ENCODE results near the gene HBS1L. TPM values are rescaled to one million over a fixed set of nuclear protein-coding genes. Genes with fewer than 3 reads are reported as not detected.

HBS1L gene
- total and polyA plus RNA-seq, 10 donors, result 12.3 to 66.9 (median 49.7) TPM

DNA sequence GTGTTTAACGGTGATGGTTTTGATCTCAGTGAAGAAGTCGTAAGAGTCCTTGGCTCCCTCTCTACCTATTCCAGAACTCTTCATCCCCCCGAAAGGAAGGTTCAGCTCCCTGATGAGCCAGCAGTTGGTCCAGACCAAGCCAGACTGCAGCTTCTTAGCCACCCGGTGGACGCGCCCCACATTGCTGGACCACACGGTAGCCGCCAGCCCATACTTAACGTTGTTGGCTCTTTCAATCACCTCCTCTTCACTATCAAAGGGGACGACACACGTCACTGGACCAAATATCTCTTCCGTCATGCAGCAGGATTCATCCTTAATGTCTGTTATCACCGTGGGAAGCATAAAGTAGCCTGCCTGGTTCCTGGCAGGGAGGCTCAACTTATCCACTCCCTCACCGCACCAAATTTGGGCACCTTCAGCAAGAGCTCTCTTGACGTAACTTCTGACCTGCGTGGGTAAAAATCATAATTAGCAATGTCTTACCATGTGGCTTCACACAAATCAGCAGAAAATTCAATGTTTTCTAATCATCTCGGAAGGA lies 136.1 kb downstream of the HBS1L start:
- Histone ChIP-seq H3K27me3 (replicated peaks in 1 of 7) (no peaks in the 10 kb centered on the region), H3K4me3 (no peak overlapping the region), H3K36me3 (no peaks in the 10 kb centered on the region), H3K9me3 (no peaks in the 10 kb centered on the region), H3K27ac (no peak overlapping the region), H3K4me1 (no peaks in the 10 kb centered on the region)
- WGBS, 5 donors, result 93 to 96% (median 94%) methylated on average over 17 of the region's 17 CpGs
- DNase-seq, result no peak
- intact Hi-C loops (cut with DNase I; ENCODE audit: low total_unique reads), result no loop called here
- TF ChIP-seq POLR2A (IDR thresholded peaks at IDR 0.05) (no peak), POLR2AphosphoS5 (IDR thresholded peaks at IDR 0.05) (no peak)
- TF ChIP-seq, protein P1, sequence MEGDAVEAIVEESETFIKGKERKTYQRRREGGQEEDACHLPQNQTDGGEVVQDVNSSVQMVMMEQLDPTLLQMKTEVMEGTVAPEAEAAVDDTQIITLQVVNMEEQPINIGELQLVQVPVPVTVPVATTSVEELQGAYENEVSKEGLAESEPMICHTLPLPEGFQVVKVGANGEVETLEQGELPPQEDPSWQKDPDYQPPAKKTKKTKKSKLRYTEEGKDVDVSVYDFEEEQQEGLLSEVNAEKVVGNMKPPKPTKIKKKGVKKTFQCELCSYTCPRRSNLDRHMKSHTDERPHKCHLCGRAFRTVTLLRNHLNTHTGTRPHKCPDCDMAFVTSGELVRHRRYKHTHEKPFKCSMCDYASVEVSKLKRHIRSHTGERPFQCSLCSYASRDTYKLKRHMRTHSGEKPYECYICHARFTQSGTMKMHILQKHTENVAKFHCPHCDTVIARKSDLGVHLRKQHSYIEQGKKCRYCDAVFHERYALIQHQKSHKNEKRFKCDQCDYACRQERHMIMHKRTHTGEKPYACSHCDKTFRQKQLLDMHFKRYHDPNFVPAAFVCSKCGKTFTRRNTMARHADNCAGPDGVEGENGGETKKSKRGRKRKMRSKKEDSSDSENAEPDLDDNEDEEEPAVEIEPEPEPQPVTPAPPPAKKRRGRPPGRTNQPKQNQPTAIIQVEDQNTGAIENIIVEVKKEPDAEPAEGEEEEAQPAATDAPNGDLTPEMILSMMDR (IDR thresholded peaks at IDR 0.05 in 8 of 11, conservative IDR thresholded peaks at IDR 0.05 in 3 of 11), result no peak

DNA sequence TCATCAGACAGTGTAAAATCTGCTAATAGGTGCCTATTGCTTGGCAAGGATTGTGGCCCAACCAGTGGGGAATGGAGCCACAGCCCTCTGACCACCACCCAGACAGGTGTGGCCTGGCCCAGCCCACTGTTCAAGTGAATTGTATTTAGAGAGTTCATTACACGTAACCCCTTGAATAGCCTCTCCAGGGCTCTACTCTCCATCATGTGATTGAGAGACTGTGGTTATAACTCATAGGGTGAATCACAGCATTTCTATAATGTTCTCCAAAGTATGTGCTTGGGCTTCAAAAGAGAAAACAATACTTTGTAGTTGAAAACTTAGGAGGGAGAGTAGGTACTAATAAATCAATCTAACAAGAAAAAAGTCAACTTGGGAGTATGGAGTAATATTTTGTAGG lies 143.1 kb downstream of the HBS1L start:
- no peaks in the 10 kb centered on the region for H3K36me3 ChIP-seq
- no peak overlapping the region for H3K27ac ChIP-seq
- no peak for DNase-seq
- no peaks in the 10 kb centered on the region for H3K4me1 ChIP-seq
- no peaks in the 10 kb centered on the region for H3K27me3 ChIP-seq (replicated peaks in 1 of 7)
- TF ChIP-seq POLR2AphosphoS5 (IDR thresholded peaks at IDR 0.05) (no peak), POLR2A (IDR thresholded peaks at IDR 0.05) (no peak)
- TF ChIP-seq, protein P1 (IDR thresholded peaks at IDR 0.05 in 8 of 11, conservative IDR thresholded peaks at IDR 0.05 in 3 of 11), result no peak
- no peak overlapping the region for H3K4me3 ChIP-seq
- intact Hi-C loops (cut with DNase I; ENCODE audit: low total_unique reads), result no loop called here
- H3K9me3 ChIP-seq, result no peaks in the 10 kb centered on the region
- 88 to 98% (median 92%) methylated on average over 1 of the region's 1 CpG for WGBS, 5 donors

DNA sequence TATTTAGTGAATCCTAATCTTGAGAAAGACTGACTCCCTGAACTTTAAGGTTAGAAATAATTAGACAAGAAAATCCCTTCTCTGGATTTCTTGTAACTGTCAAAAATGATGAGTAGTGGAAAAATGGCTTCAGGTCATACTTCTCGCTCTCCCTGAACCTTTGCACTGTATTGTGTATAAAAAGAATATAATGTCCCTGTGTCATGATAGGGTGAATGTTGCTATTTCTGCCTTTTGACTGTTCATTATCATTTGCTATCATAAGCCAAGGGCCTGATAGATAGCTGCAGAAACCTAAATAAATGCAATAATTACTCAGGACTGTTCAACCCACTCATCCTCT lies 144.1 kb downstream of the HBS1L start:
- Histone ChIP-seq H3K27me3 (replicated peaks in 1 of 7) (no peaks in the 10 kb centered on the region), H3K4me1 (no peaks in the 10 kb centered on the region), H3K36me3 (no peaks in the 10 kb centered on the region), H3K9me3 (no peaks in the 10 kb centered on the region), H3K27ac (no peak overlapping the region), H3K4me3 (no peak overlapping the region)
- DNase-seq, result no peak
- WGBS, 5 donors, result 83 to 94% (median 87%) methylated on average over 1 of the region's 1 CpG
- TF ChIP-seq POLR2A (IDR thresholded peaks at IDR 0.05), result no peak
- intact Hi-C loops (cut with DNase I; ENCODE audit: low total_unique reads), result no loop called here

Small RNAs within 50 kb of the gene (microRNA-seq; reads per million reads assigned to microRNA genes)
- 0 to 0.70 (median 0.28) reads per million in 3 donors for gene MIR3662

Other genes with a start within 250 kb of the HBS1L start
- 1 to 10 TPM in 6 of 7 donors, under 1 TPM in 1; 0.52 to 5.7 (median 1.2) TPM for gene ALDH8A1, start 104.7 kb downstream of the HBS1L start, total RNA-seq
- gene ALDH8A1, start 104.7 kb downstream of the HBS1L start, polyA plus RNA-seq, result 1 to 10 TPM in 1 of 3 donors, under 1 TPM in 2; 0.64 to 1.0 (median 0.70) TPM
- 1 to 10 TPM in 6 of 7 donors, under 1 TPM in 1; 0.94 to 6.6 (median 3.1) TPM for gene MYB, start 126.5 kb upstream of the HBS1L start, total RNA-seq
- gene MYB, start 126.5 kb upstream of the HBS1L start, polyA plus RNA-seq, result 1 to 10 TPM in 1 of 3 donors, under 1 TPM in 2; 0.45 to 1.3 (median 0.87) TPM